Measurements from ENCODE around the gene NR2F1. TPM values are rescaled to one million over a fixed set of nuclear protein-coding genes. Genes with fewer than 3 reads are reported as not detected.

Gene NR2F1
- total RNA-seq, 2 donors from 2014 or later: 1.1 to 3.4 TPM

DNA sequence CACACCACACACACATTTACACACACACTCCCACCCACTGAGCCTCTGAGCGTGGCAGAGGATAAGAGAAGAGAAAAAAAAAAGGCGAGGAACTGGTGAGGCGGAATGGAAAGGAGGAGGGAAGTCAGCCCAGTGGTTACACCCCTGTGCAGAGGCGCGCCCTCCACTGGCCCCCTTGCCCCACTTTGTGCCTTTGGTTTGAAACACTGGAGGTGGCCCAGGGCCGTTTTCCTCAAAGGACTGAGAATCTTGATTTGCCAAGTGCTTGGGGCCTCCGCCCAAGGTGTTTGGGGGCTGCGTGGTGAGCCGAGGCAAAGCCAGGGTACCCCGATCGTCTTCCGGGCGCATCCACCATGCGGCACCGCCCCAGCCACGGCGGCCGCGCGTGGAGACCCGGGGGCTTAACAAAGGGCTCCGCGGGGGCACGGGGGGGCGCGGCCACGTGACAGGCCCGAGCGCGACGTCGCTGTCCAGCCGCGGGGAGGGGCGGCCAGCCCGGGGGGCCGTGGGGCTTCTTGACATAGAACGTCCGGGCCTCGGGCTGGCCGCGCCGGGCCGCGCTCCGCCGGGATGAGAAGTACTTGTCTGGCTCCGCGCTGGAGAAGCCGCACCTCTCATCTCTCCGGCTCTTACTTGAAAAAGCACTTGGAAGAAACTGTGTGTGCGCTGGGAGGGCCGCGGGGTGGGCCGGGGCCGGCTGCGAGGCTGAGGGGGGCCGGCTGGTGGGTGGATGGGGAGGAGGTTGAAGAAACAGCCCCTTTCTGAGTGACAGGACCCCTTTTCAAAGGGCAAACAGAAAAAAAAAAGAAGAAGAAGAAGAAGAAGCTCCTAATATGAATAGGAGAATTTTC, 21.0 kb downstream of the NR2F1 start:
- ATAC-seq (ENCODE audit: insufficient number of reproducible peaks, low FRiP score, low read depth): no peak
- Histone ChIP-seq H3K27me3 (replicated peaks; ENCODE audit: insufficient read depth) (peaks cover 53% of the 10 kb centered on the region), H3K9me3 (no peaks in the 10 kb centered on the region), H3K36me3 (no peaks in the 10 kb centered on the region), H3K4me3 (no peak overlapping the region), H3K27ac (no peak overlapping the region), H3K4me1 (ENCODE audit: control insufficient read depth in 1 of 2, low read depth in 2 of 2) (peaks cover 0 to 21% of the 10 kb centered on the region in 2 donors)
- no peak for DNase-seq (ENCODE audit: low spot score)
- TF ChIP-seq, protein P1, sequence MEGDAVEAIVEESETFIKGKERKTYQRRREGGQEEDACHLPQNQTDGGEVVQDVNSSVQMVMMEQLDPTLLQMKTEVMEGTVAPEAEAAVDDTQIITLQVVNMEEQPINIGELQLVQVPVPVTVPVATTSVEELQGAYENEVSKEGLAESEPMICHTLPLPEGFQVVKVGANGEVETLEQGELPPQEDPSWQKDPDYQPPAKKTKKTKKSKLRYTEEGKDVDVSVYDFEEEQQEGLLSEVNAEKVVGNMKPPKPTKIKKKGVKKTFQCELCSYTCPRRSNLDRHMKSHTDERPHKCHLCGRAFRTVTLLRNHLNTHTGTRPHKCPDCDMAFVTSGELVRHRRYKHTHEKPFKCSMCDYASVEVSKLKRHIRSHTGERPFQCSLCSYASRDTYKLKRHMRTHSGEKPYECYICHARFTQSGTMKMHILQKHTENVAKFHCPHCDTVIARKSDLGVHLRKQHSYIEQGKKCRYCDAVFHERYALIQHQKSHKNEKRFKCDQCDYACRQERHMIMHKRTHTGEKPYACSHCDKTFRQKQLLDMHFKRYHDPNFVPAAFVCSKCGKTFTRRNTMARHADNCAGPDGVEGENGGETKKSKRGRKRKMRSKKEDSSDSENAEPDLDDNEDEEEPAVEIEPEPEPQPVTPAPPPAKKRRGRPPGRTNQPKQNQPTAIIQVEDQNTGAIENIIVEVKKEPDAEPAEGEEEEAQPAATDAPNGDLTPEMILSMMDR (IDR thresholded peaks at IDR 0.05): no peak

DNA sequence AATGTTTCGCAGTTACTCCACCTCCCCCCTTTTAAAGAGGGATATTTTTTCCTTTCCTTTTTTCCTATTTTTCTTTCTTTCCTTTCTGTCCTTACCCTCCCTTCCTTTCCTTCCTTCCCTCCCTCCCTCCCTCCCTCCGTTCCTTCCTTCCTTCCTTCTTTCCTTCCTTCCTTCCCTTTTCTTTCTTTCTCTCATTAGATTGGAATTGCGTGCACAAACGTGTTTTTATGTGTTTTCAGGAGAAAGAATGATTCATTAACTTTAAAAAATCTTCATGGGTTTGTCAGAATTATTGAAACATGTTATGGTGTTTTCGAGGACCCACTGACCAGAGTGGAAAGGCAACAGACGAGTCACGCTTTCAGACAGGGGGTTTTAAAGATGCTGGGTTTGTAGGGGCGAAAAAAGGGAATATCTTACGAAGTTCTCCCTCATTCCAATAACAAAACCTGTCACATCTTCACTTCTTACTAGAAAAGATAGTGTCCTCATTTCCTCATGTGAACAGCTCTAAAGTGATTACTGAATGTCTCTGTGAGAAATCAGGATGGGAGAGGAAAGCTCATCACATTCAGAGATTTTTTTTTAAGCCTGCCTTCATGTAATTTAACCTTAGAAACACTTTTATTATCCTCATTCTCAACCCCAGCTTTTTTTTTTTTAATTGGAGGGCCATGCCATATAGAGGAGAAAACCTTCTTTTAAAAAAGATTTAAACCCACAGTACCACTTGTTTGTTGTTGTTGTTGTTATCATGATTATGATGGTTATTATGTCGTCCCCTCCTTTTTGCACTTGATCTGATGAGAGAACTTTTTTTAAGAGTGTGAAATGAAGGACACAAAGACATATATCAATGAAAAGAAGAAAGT, 21.9 kb downstream of the NR2F1 start:
- TF ChIP-seq, protein P1 (IDR thresholded peaks at IDR 0.05): no peak
- Histone ChIP-seq H3K4me3 (no peak overlapping the region), H3K4me1 (ENCODE audit: control insufficient read depth in 1 of 2, low read depth in 2 of 2) (peaks cover 0 to 21% of the 10 kb centered on the region in 2 donors), H3K27me3 (replicated peaks; ENCODE audit: insufficient read depth) (peaks cover 59% of the 10 kb centered on the region), H3K27ac (no peak overlapping the region), H3K36me3 (no peaks in the 10 kb centered on the region), H3K9me3 (no peaks in the 10 kb centered on the region)
- DNase-seq (ENCODE audit: low spot score) (no peak), ATAC-seq (ENCODE audit: insufficient number of reproducible peaks, low FRiP score, low read depth) (no peak)

DNA sequence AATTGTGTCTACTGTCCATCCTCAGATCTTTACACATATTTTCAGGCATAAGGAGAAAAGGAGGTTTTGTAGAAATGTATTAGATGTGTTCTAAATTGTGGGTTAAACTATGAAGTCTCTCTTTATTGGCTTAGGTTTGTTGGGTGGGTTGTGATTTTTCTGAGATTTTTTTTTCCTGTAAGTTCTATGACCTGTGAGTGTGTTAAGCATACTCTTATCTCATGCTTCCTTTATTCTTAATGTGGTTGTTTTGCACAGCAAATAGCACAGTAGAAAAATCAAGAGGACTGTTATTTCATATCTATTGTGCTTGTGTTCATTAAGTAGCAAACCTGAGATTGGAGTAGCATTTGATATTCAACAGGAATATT, 23.3 kb downstream of the NR2F1 start:
- DNase-seq (ENCODE audit: low spot score) (no peak), ATAC-seq (ENCODE audit: insufficient number of reproducible peaks, low FRiP score, low read depth) (no peak)
- Histone ChIP-seq H3K27me3 (replicated peaks; ENCODE audit: insufficient read depth) (peaks cover 50% of the 10 kb centered on the region), H3K4me1 (ENCODE audit: control insufficient read depth in 1 of 2, low read depth in 2 of 2) (peaks cover 0 to 21% of the 10 kb centered on the region in 2 donors), H3K4me3 (no peak overlapping the region), H3K9me3 (no peaks in the 10 kb centered on the region), H3K36me3 (no peaks in the 10 kb centered on the region), H3K27ac (no peak overlapping the region)
- TF ChIP-seq, protein P1 (IDR thresholded peaks at IDR 0.05): no peak

DNA sequence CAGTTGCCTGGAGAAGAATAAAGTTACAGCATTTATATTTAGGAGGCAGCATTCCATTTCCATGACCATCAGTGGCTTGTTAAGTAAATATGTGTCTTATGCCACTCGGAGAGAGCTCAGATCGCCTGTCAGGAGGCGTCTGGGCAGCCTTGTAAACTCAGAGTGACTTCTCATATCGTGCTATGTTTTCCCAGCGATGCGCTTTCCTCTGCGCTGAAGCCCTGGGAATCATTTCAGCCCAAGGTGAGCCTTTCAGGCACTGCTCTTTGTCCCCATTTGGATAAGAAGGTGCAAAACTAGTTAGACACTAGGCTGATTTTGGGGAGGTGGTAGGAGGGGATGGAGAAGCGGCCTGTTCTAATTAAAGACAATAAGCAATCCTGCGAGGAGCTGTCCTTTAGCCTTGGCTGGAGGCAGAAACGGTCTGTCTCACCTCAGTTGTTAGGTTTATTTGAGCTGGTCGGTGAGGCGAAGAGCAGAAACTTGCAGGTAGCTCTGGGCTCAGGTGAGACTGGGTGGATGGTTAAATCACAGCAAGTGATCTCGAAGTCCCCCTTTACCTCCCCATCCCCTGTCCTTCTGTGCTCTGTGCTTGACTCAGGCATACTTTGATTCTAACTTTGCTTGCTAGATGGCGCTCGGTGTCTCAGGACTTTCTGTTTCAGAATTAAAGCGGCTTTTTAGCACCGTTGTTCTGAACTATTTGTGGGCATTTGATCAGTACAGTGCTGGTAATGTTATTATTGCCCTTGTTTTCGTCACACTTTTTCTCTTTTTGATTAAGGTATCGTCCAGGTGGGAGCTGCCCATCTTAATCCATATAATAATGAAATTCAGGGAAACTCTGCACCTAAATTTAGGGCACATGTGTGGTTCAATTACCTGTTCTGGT, 24.6 kb downstream of the NR2F1 start:
- H3K27ac ChIP-seq: no peak overlapping the region
- TF ChIP-seq, protein P1 (IDR thresholded peaks at IDR 0.05): peak; percentile 28
- ATAC-seq (ENCODE audit: insufficient number of reproducible peaks, low FRiP score, low read depth): peak; percentile 77
- DNase-seq (ENCODE audit: low spot score): no peak
- no peaks in the 10 kb centered on the region for H3K9me3 ChIP-seq
- H3K27me3 ChIP-seq (replicated peaks; ENCODE audit: insufficient read depth): peaks cover 46% of the 10 kb centered on the region
- peaks cover 0 to 21% of the 10 kb centered on the region in 2 donors for H3K4me1 ChIP-seq (ENCODE audit: control insufficient read depth in 1 of 2, low read depth in 2 of 2)
- H3K36me3 ChIP-seq: no peaks in the 10 kb centered on the region
- H3K4me3 ChIP-seq: peak overlapping the region; percentile 8
